ENCODE measurements around the gene C1orf226. TPM values are rescaled to one million over a fixed set of nuclear protein-coding genes. Genes with fewer than 3 reads are reported as not detected.

C1orf226 gene
- total and polyA plus RNA-seq, 12 donors: 1.0 to 6.7 (median 5.3) TPM

DNA sequence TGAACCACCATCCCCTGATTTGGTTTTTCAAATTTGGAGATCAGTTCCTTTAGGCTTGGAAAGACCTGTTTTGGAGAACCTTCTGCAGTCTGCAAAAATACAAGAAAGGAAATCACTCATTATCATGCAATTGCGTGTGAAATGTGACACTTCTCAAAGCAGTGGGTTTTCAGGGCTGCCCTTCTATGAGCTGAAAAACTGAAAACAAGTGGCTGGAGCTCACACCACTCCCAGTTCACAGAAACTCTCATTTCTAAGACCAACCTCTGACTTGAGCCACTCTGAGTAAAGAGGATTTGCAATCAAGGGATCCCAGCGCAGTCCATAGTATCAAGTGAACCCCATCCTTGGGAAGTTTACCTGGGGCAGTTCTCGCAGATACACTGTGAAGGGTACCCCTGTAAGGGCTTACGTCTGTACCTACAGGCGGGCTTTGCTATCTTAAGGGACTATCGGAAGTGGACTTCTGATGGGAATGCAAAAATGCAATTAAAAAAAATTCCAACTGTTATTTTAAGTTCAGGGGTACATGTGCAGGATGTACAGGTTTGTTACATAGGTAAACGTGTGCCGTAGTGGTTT lies 17.6 kb downstream of the C1orf226 start:
- 82 to 86% methylated on average over 8 of the region's 8 CpGs for WGBS, 2 donors
- no peak for DNase-seq
- Histone ChIP-seq H3K9me3 (no peaks in the 10 kb centered on the region), H3K36me3 (no peaks in the 10 kb centered on the region), H3K4me3 (no peak overlapping the region), H3K27me3 (peaks cover 3 to 35% (median 22%) of the 10 kb centered on the region in 7 donors), H3K27ac (no peak overlapping the region), H3K4me1 (no peaks in the 10 kb centered on the region)
- TF ChIP-seq, protein P1, sequence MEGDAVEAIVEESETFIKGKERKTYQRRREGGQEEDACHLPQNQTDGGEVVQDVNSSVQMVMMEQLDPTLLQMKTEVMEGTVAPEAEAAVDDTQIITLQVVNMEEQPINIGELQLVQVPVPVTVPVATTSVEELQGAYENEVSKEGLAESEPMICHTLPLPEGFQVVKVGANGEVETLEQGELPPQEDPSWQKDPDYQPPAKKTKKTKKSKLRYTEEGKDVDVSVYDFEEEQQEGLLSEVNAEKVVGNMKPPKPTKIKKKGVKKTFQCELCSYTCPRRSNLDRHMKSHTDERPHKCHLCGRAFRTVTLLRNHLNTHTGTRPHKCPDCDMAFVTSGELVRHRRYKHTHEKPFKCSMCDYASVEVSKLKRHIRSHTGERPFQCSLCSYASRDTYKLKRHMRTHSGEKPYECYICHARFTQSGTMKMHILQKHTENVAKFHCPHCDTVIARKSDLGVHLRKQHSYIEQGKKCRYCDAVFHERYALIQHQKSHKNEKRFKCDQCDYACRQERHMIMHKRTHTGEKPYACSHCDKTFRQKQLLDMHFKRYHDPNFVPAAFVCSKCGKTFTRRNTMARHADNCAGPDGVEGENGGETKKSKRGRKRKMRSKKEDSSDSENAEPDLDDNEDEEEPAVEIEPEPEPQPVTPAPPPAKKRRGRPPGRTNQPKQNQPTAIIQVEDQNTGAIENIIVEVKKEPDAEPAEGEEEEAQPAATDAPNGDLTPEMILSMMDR (IDR thresholded peaks at IDR 0.05): no peak
- intact Hi-C loops (cut with DNase I): loop anchor here in 1 of 10 donors (10.0 kb wide), 1 partner anchor 114 kb away; no protein-coding TSS in a partner anchor
- ATAC-seq: no peak

DNA sequence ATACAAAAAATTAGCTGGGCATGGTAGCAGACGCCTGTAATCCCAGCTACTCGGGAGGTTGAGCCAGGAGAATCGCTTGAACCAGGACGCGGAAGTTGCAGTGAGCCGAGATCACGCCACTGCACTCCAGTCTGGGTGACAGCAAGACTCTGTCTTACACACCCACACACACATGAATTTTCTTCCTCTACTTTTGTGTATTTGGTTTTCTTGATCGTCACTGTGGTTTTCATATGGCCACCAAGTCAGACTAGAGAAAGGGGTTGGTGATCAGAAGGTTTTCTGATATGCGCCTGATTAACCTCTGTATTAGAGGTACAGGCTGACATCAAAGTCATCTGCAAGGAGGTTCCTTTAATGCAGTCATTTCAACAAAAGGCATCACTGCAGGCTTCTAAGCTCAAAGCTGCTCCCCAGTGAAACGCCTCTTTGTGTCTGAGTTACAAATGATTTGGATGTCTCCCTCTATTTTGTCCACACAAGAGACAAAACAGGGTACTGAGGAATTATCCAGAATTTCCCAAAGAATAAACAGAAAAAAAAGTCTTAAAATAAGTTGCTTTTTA lies 19.3 kb downstream of the C1orf226 start:
- Histone ChIP-seq H3K4me3 (no peak overlapping the region), H3K36me3 (no peaks in the 10 kb centered on the region), H3K27ac (no peak overlapping the region), H3K9me3 (no peaks in the 10 kb centered on the region), H3K27me3 (peaks cover 0 to 30% (median 17%) of the 10 kb centered on the region in 7 donors), H3K4me1 (peaks cover 0 to 13% (median 0%) of the 10 kb centered on the region in 9 donors)
- intact Hi-C loops (cut with DNase I): no loop called here
- 90% methylated on average over 10 of the region's 10 CpGs for WGBS, 2 donors
- TF ChIP-seq, protein P1 (IDR thresholded peaks at IDR 0.05): no peak
- ATAC-seq (no peak), DNase-seq (no peak)

DNA sequence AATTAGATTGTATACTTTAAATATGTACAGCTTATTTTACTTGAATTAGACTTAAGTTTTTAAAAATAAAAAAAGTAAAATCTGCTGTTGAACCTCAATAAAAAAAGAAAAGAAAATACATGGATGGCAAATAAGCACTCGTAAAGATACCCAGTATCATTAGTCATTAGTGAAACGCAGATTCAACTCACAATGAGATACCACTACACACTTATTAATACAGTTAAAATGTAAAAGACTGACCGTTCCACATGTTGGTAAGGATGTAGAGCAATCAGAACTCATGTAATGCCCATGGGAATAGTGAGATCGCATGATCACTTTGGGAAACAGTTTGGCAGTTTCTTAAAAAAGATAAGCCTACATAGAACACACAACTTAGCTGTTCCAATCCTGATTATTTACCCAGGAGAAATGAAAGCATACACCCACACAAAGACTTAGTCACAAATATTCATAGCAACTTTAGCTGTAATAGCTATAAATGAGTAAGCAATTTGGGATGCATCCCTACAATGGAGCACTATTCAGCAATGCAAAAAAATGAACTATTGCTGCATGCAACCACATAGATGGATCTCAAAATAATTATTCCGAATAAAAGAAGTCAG lies 23.1 kb downstream of the C1orf226 start:
- ATAC-seq (peak in 1 of 8 donors; percentile 85), DNase-seq (no peak)
- intact Hi-C loops (cut with DNase I): no loop called here
- no peak overlapping the region for H3K4me3 ChIP-seq
- no peak overlapping the region for H3K27ac ChIP-seq
- WGBS, 2 donors: 58 to 62% methylated on average over 5 of the region's 5 CpGs
- H3K4me1 ChIP-seq: peaks cover 0 to 13% (median 0%) of the 10 kb centered on the region in 9 donors
- no peaks in the 10 kb centered on the region for H3K36me3 ChIP-seq
- TF ChIP-seq, protein P1 (IDR thresholded peaks at IDR 0.05): no peak
- H3K27me3 ChIP-seq: peaks cover 0 to 16% (median 7%) of the 10 kb centered on the region in 7 donors
- H3K9me3 ChIP-seq: no peaks in the 10 kb centered on the region

DNA sequence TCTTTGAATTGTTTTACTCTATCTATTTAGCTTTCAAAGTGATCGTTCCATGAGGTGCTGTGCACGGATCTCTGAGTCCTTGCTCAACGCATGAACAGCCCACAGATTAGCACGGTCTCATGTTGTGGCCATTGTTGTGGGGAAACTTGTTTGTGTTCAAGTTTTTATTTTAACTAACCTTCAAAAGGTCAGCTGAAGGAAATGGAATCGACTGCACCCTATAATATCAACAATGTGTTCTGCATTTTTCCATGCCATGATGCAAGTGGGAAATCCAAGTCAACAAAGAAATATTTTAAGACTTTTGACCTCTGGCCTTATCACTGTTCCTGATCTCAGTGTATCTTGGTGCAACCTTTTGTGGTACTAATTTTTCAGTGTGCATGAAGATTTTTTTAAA lies 24.3 kb downstream of the C1orf226 start:
- DNase-seq (no peak), ATAC-seq (peak in 4 of 8 donors; percentile 41 to 59 (median 44))
- WGBS, 2 donors: 62 to 65% methylated on average over 5 of the region's 5 CpGs
- intact Hi-C loops (cut with DNase I): no loop called here
- H3K4me1 ChIP-seq: peaks cover 0 to 13% (median 0%) of the 10 kb centered on the region in 9 donors
- TF ChIP-seq, protein P1 (IDR thresholded peaks at IDR 0.05): no peak
- H3K27ac ChIP-seq: no peak overlapping the region
- no peaks in the 10 kb centered on the region for H3K36me3 ChIP-seq
- peaks cover 0 to 8% (median 3%) of the 10 kb centered on the region in 7 donors for H3K27me3 ChIP-seq
- no peak overlapping the region for H3K4me3 ChIP-seq
- no peaks in the 10 kb centered on the region for H3K9me3 ChIP-seq
